CD4-positive, alpha-beta T cell treated with Interferon alpha-2 for 1 hour (primary cell): ENCODE data around the gene LRRC39.
A peak's percentile ranks its signal among the peaks of the same experiment; 100 is the strongest.
"Not testable (repeated sequence)": the region's sequence is repeated elsewhere in the genome, so short reads cannot be mapped to it uniquely, and the experiment has no call there.

Experiments
- DNase-seq, 2 donors: peaks; one replicate each; pipeline ENCODE4 v3.0.0-alpha.2; 2020 to 2022

LRRC39 gene

DNA sequence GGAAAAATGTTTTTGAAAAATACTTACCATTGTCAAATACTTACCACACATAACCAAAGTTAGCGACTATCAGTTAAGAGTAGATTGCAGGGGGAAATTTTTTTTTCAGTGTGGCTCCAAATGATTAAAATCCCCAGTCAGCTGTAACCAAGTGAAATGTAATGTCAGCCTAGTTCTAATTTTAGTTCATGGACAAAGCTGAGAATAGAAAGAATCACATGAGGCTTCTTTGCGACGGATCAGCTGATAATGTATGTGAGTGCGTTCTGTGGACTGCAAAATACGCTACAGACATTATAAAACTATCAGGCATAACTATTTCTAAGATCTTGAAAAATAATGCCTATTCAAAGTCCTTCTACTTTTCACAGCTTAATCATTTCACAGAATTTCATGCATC is at the start of gene LRRC39:
LRRC39 (minus strand) TSS at position 166 of the 400 bp plus-strand sequence. CDS start 9,740 bp downstream, outside the sequence.
- no peak for DNase-seq

DNA sequence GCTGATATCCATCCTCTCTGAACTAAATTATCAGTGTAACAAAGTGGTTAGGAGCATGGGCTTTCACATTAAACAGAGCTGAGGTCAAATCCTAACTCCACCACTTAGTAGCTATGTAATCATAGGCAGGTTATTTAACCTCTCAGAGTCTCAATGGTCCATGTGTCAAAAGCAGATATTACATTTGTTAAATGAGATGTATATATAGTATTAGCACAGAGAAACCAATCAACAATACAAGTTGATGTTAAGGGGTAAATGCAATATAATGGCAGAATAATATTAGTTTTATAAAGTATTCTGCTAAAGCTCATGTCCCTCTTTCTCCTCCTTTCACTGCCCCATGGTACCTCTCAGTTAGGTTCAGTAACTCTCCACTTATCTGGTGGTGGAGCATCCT is 44.4 kb upstream of the LRRC39 start:
- DNase-seq: no peak

DNA sequence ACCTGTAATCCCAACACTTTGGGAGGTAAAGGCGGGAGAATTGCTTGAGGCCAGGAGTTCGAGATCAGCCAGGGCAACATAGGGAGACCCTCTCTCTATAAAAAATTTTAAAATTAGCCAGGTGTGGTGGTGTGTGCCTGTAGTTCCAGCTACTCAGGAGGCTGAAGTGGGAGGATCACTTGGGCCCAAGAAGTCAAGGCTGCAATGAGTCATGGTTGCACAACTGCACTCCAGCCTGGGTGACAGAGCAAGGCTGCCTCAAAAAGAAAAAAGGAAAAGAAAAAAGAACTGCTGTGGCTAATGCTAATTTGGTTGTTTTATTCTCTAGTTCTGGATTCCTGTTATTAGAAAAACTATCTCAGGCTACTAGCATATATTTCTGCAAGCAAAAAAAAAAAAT is 41.8 kb upstream of the LRRC39 start:
- no peak for DNase-seq

DNA sequence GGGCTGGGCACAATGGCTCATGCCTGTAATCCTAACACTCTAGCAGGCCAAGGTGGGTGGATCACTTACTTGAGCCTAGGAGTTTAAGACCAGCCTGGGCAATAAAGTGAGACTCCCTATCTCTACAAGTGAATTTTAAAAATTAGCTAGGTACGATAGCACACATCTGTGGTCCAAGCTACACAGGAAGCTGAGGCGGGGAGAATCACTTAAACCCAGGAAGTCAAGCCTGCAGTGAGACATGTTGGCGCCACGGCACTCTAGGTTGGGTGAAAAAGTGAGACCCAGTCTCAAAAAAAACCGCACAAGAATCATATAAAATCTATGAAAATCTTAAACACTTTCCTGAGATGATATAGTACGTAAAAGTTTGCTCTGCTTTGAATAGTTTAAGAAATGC is 41.4 kb upstream of the LRRC39 start:
- no peak for DNase-seq

DNA sequence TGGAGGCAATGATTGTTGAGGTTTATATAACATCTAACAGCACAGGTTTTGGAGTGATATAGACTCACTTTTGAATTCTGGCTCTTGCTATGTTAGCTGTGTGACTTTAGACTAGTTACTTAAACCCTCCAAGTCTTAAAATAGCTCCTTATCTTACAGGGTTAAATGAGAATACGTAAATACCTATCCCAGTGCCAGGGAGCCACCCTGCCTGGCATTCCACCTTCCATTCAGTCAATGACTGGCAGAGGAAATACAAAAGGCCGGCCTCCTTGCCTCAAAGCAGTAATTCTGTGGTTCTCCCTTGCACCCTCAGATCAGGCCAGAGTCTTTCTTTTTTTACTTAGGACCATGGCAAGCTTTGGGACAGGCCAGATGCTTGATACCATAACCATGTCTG is 39.8 kb upstream of the LRRC39 start:
- no peak for DNase-seq

DNA sequence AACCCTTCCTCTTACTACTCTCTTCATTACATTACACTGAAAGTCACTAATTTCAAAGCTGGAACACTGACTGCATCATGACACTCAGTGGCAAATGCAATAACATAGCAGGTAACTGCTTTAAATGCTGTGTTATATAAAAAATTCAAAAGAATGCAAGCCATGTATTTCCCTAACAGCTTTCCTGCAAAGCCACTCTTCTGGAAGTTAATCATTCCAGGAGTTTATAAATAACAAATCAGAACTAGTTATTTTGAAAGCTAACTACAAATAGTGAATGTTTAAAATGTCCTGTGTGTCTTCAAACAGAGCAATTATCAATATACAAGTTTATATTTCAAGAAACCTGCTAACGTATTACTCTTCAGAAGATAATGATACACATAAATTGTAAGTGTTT is 37.0 kb upstream of the LRRC39 start:
- DNase-seq: no peak

DNA sequence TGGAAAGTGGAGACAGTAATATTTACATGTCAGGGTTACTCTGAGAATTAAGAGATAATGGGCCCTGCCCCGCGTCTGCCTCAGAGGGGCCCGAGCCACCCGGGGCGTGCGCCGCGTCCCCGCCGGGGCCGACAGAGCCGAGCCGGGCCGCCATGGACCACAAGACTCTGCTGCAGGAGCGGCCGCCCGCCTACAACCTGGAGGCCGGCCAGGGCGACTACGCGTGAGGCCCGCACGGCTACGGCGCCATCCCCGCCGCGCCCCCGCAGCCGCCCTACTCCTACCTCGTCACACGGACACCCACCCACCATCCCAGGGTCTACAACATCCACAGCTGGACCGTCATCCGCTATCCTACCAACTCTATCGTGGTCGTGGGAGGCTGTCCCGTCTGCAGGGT is 35.1 kb upstream of the LRRC39 start:
- DNase-seq: no peak

DNA sequence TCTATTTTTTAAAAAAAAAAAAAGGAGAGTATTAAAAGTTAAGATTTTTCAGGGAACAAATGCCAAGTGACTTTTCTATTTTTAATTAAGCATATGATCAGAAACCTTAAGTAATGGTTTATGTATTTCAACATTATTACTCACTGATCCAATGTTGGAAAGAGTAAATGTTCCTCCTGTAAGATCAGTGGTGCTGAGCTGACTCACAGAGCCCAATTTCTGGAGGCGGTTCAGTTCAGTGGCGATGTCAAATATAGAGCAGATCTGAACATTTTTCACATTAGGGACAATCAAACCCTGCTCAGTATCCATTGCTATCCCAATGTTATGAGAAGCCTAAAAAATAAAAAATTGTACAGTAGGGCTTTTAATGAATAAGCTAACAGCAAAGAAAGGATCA is 28.2 kb upstream of the LRRC39 start:
- DNase-seq: no peak

DNA sequence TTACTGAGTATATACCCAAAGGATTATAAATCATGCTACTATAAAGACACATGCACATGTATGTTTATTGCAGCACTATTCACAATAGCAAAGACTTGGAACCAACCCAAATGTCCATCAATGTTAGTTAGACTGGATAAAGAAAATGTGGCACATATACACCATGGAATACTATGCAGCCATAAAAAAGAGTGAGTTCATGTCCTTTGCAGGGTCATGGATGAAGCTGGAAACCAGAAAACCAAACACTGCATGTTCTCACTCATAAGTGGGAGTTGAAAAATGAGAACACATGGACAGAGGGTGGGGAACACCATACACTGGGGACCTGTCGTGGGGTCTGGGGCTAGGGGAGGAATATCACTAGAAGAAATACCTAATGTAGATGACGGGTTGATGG is 27.5 kb upstream of the LRRC39 start:
- DNase-seq: not testable (repeated sequence)

DNA sequence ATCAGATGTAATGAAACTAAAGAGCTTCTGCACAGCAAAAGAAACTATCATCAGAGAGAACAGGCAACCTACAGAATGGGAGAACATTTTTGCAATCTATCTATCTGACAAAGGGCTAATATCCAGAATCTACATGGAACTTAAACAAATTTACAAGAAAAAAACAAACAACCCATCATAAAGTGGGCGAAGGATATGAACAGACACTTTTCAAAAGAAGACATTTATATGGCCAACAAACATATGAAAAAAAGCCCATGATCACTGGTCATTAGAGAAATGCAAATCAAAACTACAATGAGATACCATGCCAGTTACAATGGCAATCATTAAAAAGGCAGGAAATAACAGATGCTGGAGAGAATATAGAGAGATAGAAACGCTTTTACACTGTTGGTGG is 27.0 kb upstream of the LRRC39 start:
- not testable (repeated sequence) for DNase-seq

DNA sequence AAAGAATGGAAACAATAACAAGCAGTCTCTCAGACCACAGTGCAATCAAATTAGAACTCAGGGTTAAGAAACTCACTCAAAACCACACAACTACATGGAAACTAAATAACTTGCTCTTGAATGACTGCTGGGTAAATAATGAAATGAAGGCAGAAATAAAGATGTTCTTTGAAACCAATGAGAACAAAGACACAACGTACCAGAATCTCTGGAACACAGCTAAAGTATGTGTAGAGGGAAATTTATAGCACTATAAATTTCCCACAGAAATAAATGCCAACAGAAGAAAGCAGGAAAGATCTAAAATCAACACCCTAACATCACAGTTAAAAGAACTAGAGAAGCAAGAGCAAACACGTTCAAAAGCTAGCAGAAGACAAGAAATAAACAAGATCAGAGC is 24.6 kb upstream of the LRRC39 start:
- not testable (repeated sequence) for DNase-seq

DNA sequence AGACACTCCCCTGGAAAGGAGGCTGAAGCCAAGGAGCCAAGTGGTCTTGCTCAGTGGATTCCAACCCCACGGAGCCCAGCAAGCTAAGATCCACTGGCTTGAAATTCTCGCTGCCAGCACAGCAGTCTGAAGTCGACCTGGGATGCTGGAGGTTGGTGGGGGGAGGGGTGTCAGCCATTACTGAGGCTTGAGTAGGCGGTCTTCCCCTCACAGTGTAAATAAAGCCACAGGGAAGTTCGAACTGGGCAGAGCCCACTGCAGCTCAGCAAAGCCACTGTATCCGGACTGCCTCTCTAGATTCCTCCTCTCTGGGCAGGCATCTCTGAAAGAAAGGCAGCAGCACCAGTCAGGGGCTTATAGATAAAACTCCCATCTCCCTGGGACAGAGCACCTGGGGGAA is 22.0 kb upstream of the LRRC39 start:
- not testable (repeated sequence) for DNase-seq

DNA sequence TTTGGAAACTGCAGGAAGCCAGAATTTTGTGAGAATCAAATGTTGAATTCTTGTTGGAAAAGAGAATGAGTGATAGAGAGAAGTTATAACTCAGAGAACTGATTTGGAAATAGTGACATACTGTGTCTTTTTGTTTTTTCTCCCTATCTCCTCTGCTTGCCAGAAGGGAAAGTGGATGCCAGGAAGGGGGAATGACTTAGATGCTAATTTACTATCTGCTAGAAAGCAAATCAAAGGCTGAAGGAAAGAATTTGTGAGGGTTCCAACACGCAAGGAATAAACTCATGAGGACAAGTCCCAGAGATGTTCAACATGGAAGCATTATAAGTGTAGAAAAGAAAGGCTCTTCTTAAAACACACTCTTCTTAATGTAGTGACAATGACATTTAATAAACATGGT is 20.5 kb upstream of the LRRC39 start:
- DNase-seq: no peak

DNA sequence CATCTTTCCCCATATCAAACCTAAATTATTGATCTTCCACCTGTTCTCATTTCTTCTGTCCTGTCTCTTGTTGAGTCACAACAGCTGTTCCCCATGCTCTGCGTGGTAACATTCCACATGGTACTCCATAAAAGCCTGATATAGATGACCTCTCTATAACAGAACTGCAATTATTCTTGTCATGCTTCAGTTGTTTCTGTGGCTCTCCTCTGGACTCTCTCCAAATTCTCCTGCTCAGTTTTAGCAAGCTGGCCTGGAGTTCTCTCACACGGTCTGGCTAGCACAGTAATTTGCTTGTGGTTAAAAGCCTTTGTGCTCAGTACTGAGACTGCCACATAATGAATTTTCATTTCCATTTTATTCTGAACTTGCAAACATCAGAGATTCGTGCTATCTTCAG is 10.6 kb upstream of the LRRC39 start:
- DNase-seq: no peak

DNA sequence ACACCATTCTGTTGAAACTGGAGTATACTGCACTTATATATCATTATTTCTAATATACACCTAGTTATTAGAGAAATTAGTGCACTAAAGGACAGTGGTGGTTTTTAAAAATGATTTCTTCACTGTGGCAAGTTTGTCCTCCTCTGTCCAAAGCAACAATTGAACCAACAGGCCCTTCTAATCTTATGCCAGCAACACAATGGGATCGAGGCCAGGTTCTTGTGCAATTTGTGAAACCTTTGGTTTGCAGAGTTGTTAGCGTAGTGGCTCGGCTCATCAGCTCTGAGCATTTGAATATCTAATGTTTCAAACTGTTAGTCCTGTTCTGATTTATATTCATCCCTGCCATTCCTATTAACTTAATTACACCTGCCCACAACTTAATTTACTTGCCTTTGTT is 9.9 kb upstream of the LRRC39 start:
- DNase-seq: no peak

DNA sequence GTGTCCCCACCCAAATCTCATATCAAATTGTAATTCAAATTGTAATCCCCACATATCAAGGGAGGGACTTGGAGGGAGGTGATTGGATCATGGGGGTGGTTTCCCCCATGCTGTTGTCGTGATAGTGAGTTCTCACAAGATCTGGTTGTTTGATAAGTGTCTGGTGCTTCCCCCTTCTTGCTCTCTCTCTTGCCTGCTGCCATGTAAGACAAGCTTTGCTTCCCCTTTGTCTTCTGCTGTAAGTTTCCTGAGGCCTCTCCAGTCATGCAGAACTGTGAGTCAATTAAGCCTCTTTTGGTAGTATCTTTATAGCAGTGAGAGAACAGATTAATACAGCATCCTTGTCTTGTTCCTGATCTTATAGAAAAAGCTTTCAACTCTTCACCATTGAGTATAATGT is 6.5 kb upstream of the LRRC39 start:
- DNase-seq: peak in 1 of 2 donors; percentile 9

DNA sequence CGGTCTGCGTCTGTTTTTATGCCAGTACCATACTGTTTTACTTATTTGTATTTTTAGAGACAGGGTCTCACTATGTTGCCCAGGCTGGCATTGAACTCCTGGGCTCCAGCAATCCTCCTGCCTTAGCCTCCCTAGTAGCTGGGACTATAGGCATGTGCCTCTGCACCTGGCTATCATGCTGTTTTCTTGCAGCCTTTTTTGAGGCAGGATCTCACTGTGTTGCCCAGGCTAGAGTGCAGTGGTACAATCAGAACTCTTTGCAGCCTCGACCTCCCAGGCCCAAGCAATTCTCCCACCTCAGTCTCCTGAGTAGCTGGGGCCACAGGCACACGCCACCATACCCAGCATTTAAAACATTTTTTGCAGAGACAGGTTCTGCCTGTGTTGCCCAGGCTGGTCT is 5.3 kb upstream of the LRRC39 start:
- DNase-seq: no peak

DNA sequence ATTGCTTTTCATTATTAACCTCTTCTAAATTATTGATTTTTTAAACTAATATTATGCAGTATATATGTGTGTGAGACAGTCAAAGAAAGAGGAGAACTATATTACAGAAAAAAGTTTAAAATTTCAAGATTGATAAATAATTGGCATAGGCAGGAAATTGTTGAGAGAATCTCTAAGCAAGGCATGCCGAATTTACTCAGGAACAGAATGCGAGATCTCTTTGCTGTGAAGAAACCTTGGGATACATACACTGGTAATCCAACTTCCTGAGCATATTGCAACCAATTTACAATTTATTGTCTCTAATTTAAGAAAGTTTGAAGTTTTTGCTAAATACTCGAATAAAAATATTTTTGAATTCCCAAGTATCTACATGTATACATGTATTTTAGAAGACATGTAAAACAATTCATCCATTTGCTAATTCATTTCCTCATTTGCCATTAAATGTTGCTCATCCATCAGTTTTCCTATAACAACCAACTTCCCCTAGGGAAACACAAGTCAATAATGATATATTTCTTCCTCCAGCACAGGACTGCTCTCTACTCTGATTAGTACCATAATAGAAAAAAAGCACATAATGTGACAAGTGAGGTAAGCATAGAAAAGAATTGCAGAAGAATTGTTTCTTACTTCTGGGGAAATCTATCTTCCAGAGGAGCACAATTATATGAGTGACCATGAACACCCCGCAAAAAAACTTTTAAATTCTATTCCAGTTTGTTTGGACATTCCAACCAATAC is 588 bp downstream of the LRRC39 start:
- no peak for DNase-seq

DNA sequence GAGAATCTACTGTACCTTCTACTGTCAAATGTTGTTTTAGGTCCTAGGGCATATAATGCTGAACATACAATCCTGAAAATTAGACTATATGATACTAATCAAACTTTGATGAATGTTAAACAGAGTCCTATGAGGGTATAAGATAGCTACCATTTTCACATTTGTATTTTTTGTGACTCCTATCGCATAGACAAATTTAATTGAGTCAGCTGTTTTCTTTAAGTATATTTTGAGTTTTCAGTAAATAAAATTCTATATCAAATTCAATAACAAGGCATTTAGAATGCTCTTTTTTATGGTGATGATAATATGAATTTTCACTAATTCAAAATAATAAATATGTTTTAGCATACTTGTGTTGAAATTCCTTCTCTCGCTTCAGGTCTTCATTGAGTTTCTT is 10.0 kb downstream of the LRRC39 start:
- no peak for DNase-seq

DNA sequence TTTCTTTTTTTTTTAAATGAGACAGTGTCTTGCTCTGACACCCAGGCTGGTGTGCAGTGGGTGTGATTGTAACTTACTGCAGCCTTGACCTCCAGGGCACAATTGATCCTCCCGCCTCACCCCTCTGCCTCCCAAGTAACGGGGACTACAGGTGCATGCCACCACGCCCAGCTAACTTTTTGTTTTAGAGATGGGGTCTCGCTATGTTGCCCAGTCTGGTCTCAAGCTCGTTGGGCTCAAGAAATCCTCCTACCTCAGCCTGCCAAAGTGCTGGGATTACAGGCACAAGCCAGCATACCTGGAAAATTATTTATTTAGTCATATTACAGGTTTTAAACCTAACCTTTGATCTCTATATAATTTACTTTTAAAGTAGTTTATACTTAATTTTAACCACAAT is 13.4 kb downstream of the LRRC39 start:
- no peak for DNase-seq

DNA sequence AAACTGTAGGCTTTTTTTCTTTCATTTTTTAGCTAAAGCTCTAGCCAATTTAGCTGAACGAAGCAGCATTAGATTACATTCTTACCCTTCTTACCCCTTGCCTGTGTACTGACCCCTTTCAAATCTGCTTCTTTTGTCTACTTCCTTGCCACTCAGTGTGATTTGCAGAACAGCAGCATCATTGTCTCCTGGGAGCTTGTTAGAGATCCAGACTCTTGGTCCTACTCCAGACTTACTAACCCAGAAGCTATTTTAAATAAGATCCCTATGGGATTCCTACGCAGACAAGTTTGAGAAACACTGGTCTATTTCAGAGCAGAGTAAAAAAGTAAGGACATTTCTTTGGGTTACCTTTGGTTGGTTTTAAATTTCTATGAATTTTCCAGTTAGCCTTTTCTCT is 13.8 kb downstream of the LRRC39 start:
- DNase-seq: no peak

DNA sequence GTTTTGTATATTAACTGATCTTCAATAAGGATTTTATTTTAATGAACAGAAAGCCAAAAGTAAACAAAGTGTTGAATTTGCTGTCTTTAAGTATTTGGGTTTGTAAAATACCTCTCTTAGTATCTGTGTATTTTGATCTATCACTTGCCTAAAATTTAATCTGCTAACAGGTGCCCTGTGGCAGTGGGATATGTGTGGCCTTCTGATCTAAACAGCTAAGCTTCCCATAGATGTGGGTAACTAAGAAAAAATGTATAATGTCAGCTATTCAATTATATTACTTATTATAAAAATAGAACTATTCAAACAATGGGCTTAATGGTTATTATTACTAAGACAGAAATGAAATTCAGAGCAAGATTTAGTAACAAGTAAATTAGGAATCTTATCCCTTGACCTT is 15.2 kb downstream of the LRRC39 start:
- no peak for DNase-seq

DNA sequence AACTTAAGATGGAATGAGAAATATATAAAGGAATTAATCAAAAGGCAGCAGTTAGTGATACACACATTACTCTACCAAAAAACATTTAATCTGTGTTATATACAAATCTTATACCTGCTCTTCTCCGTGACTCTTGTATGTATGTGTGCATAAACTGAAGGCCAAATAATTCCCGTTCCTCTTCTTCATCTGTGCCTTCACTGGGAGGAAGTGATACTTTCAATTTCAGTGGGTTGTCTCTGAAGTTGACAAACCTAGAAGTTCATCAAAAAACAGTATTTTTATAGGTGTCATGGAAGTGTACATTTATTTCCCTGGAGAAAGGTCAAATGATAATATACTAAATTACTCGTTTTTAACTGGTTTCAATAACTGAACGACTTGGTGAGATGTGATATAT is 25.8 kb downstream of the LRRC39 start:
- DNase-seq: no peak

DNA sequence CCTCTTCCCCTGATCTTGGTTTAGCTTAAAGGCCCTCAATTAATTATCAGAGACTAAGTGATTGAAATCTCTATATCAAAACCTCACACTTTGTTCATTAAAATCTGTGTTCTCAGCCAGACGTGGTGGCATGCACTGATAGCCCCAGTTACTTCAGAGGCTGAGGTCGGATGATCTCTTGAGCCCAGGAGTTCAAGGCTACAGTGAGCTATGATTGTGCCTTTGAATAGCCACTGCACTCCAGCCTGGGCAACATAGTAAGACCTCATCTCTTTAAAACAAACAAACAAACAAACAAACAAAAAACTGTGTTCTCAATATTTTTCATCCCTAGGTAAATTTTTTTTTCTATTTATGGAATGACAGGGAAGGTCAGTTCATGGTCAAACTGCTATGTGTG is 26.4 kb downstream of the LRRC39 start:
- DNase-seq: no peak

DNA sequence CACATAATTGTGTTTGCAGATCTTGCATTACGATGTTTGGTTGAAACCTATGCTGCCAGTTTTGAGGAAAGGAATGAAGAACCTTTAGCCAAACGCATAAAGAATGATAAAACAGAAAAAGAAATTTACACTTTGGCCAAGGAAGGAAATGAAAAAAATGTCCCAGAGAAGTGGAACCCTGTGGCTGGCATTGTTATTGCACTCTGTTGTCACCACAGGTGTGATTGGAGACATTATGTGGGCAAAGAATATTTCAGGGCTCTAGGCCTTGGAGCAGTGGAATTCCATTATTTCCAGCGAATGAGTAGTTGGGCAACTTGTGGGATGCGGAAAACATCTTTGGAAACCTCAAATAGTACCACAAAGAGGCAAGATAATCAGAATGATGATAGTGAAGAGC is 30.2 kb downstream of the LRRC39 start:
- DNase-seq: no peak

DNA sequence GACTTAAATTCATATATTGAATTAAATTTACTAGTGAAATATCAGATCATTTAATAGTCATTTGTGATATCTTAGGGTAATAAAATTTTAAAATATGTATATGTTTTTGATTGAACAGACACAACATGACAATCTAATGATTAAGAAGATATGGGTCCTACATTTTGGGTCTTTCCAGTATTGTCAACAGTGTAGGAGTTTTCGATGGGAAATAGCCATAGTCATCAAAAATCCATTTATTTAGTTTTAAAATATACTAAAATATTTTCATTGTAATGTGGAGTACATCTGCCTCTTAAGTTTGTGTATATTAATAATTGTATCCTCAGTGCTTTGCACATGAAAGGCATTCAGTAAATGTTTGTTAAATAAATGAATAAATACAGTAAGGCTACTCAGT is 31.1 kb downstream of the LRRC39 start:
- no peak for DNase-seq
